ENCODE results near the gene DHX32.

The DHX32 gene

GRCh38 chr10:125801574-125801973 is 79.5 kb downstream of the DHX32 start:
- no peak for DNase-seq

- DNase-seq = no peak
Measured at GRCh38 chr10:125799451-125800182, 81.5 kb downstream of the DHX32 start.

- no peak for DNase-seq
Measured at GRCh38 chr10:125797994-125798662, 83.0 kb downstream of the DHX32 start.

GRCh38 chr10:125797424-125797823 is 83.7 kb downstream of the DHX32 start:
- no peak for DNase-seq

DNA sequence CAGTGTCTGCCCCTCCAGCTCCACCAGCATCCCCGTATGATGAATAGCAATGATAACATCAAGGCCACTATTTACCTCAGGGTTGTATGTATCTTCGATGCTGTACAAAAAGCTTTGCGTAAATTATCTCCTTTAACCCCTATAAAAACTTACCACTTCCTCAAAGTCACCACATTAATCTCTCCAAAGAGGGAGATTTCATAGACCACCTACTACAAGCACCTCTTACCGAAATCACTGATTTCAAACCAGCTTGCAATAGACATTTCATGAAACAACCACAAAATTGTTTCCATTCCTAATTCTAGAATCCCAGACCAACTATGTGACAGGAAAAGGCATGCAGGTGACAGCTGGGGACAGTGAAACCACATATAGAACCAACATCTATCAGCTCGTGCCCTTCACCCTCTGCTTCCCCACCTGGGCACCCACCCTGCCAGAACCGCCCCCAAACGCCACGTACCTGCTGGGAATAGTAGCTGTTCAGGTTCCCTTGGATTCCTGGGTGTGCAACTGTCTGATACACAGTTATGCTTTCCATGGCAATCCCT is 85.4 kb downstream of the DHX32 start:
- no peak for DNase-seq

DNA sequence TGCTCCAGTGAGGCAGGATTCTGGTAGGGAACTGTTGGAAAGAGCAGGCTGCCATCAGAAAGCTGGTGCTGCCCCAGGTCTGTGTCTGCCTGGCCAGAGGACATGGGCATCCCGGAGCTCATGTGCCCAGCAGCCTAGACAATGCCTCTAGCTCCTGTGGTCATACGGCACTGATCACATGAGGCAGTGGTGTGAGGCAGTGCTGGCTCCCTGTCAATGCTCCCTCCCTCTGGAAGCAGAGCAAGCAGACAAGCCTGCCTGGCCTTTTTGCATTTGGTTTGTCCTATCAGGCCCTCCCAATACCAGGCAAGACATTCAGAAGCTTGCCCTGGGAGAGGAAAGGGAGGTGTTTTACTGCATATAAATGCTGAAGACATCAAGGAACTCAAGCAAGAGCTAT is 86.0 kb downstream of the DHX32 start:
- no peak for DNase-seq

- DNase-seq = no peak
Measured at GRCh38 chr10:125792342-125793300, 88.5 kb downstream of the DHX32 start.

GRCh38 chr10:125788156-125789034 is 92.7 kb downstream of the DHX32 start:
- DNase-seq = no peak
